22Rv1 (cell line): ENCODE measurements around the gene TRAPPC2.

Source experiments
- H3K27ac ChIP-seq: fragments of 450-650 bp; 2 replicates; pipeline ENCODE4 v1.5.1; 2017
- ZFX ChIP-seq: fragments of 450-650 bp; IDR thresholded peaks from 2 replicates; pipeline ENCODE4 v1.6.1; 2017; ENCODE audit warnings: antibody characterized with exemption, borderline replicate concordance
- TF ChIP-seq, protein P1 (sequence below): fragments of 450-650 bp; IDR thresholded peaks from 2 replicates; pipeline ENCODE4 v1.5.1; 2017; ENCODE audit warnings: mild to moderate bottlenecking

The TRAPPC2 gene

DNA sequence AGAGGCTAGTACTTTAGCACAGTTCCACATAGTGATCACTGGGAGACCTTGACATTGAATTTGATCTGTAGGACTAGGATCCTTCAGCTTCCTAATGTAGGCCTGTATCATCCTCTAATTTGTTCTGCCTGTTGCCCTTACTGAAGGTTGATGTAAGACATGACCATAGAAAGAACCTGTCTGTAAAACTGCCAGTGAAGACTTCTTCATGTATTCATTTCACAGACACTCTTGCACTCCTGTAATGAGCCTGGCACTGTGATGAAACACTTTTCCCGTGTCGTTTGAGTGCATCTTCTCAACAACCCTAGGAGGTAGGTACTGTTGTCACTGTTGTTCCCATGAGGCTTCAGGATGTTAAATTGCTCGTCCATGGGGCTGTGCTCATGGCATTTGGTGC, 30.8 kb downstream of the TRAPPC2 start:
- H3K27ac ChIP-seq, result no peak overlapping the region
- no peak for TF ChIP-seq ZFX
- TF ChIP-seq, protein P1, sequence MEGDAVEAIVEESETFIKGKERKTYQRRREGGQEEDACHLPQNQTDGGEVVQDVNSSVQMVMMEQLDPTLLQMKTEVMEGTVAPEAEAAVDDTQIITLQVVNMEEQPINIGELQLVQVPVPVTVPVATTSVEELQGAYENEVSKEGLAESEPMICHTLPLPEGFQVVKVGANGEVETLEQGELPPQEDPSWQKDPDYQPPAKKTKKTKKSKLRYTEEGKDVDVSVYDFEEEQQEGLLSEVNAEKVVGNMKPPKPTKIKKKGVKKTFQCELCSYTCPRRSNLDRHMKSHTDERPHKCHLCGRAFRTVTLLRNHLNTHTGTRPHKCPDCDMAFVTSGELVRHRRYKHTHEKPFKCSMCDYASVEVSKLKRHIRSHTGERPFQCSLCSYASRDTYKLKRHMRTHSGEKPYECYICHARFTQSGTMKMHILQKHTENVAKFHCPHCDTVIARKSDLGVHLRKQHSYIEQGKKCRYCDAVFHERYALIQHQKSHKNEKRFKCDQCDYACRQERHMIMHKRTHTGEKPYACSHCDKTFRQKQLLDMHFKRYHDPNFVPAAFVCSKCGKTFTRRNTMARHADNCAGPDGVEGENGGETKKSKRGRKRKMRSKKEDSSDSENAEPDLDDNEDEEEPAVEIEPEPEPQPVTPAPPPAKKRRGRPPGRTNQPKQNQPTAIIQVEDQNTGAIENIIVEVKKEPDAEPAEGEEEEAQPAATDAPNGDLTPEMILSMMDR, result no peak

DNA sequence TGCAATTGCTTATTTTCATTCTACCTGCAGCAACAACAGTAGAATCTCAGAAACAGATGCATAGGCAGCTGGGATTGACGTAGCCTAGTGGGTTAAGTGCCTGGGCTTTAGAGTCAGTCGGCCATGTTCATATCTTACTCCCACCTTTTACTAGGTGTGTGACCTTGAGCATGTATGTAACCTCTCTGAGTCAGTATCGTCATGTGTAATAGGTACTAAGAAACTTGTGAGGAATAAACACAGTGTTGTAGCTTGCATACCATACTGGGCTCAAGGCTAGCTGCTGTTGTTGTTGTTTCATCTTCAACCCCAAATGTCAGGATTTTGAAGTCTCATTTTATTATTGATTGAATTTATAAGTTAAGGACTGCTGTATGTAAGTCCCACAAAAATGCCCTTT, 31.3 kb downstream of the TRAPPC2 start:
- no peak for TF ChIP-seq ZFX
- TF ChIP-seq, protein P1, result no peak
- H3K27ac ChIP-seq, result no peak overlapping the region

- no peak overlapping the region for H3K27ac ChIP-seq
- TF ChIP-seq ZFX, result no peak
- TF ChIP-seq, protein P1, result no peak
Observed at GRCh38 chrX:13702111-13702789, 32.2 kb downstream of the TRAPPC2 start.

DNA sequence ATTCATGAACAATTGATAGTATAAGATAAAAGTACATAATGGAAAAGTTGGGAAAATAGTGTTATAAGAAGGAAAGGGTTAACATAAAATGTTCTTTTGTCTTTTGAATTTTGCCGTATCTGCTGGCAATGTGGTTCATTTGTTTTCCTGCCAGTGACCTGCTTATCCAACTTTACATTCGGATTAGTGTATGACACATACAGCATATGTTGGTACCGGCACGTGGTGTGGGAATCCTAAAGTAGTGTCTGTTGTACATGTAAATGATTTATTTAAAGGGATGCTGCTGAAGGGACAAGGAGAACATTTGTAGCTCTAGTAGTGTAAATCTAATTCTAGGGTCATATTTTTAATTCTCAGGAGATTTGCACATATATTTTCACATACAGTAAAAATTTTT, 34.0 kb downstream of the TRAPPC2 start:
- TF ChIP-seq ZFX, result no peak
- TF ChIP-seq, protein P1, result no peak
- H3K27ac ChIP-seq, result no peak overlapping the region

DNA sequence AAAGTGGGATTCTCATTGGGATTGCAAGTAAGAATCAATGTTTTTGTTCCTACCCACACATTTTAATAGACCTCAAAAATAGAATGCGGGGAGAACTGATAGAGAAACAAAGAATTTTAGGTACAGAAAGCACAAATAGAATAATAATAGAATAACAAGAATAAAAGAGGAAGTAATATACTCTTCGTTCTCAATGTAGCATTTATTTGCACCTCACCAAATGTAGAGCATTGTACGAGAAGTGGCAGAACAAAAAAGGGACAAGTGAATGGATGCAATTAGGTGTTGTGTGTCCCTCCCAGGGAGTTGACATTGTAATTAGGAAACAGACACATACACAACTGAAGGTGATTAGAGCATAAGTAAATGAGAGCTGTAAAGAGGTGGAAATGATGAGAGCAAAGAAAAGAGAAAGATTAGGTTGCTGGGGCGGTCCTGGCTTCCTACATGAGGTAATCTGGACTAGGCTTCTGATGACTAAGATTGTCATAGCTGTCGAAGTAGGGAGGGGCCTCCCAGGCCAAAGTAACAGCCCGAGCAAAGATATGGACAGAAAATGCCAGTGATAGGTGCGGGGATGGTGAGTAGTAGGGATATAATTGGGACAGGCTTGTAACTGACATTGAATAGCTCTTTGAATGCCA, 35.1 kb downstream of the TRAPPC2 start:
- no peak overlapping the region for H3K27ac ChIP-seq

DNA sequence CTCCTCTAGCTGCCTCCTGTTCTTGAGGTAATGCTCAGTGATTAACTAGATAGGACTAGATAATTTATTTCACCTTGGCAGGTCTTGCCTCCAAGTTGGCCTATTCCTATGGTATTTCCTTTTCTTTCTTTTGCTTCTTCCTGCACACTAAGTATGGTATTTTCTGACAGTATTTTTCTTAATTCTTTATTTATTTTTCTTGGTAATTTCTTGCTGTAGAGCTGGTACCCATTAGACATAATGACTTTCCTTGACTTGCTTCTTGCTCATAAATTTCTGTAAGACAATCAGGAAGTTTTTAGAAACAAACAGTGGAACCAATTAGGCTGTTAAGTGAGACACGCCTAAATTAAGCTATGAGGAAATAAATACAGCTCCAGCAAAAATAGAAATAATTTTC, 36.0 kb downstream of the TRAPPC2 start:
- no peak overlapping the region for H3K27ac ChIP-seq
- TF ChIP-seq, protein P1, result no peak
- no peak for TF ChIP-seq ZFX

More for the DNA sequence above, 35.1 kb downstream of the TRAPPC2 start:
- TF ChIP-seq ZFX, result no peak
- TF ChIP-seq, protein P1, result no peak

GRCh38 chrX:13697976-13698375, 36.4 kb downstream of the TRAPPC2 start:
- H3K27ac ChIP-seq, result no peak overlapping the region
- TF ChIP-seq ZFX, result no peak
- TF ChIP-seq, protein P1, result no peak
